Ovary (tissue), 3 donors: ENCODE results near the gene DRC1.

Source experiments
- POLR2A ChIP-seq: fragments of 450-650 bp; IDR thresholded peaks from one replicate; pipeline ENCODE4 v1.6.1; 2017; ENCODE audit warnings: antibody characterized with exemption, mild to moderate bottlenecking, moderate library complexity
- TF ChIP-seq, protein P1 (sequence below), 3 donors: fragments of 450-650 bp in 2 of 3; fragments of 200-600 bp in 1 of 3; IDR thresholded peaks; one replicate each; pipeline versions ENCODE4 v1.5.1 to v1.8.0; 2016 to 2022; ENCODE audit warnings: antibody characterized with exemption in 3 of 3, mild to moderate bottlenecking in 1 of 3
- donor health status: DM: no; HTN: no; CAD: no.

DNA sequence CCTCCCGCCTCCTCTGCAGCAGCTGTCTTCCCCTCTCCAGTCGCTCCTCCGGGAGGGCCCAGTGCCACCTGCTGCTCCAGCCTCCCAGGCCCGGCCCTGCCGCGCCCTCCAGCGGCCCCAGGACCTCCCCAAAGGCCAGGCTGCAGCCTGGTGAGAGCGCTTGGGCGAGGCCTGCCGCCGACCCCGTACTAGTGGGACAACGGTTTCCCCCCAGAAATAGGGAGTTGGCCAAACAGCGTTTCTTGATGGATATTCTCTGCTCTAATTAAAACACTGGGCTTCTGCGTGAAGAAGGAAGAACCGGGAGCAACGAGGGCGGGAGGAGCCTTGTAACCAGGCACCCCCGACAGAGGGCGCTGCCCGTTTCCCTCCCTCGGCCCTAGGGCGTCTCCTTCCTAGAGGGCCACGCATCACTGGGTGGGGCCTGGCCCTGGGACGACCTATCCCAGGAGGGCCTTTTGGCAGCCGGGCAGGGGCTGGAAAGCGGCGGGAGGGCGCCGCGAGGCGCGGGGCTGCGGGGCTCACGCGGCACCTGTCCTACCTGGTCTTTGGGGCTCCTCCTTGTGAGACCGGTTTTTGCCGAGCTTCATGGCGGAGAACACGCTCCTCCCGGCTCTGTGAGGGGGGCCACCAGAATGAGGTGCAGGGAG is 101.6 kb downstream of the DRC1 start:
- no peak for TF ChIP-seq POLR2A
- TF ChIP-seq, protein P1, sequence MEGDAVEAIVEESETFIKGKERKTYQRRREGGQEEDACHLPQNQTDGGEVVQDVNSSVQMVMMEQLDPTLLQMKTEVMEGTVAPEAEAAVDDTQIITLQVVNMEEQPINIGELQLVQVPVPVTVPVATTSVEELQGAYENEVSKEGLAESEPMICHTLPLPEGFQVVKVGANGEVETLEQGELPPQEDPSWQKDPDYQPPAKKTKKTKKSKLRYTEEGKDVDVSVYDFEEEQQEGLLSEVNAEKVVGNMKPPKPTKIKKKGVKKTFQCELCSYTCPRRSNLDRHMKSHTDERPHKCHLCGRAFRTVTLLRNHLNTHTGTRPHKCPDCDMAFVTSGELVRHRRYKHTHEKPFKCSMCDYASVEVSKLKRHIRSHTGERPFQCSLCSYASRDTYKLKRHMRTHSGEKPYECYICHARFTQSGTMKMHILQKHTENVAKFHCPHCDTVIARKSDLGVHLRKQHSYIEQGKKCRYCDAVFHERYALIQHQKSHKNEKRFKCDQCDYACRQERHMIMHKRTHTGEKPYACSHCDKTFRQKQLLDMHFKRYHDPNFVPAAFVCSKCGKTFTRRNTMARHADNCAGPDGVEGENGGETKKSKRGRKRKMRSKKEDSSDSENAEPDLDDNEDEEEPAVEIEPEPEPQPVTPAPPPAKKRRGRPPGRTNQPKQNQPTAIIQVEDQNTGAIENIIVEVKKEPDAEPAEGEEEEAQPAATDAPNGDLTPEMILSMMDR (IDR thresholded peaks at IDR 0.05): peak; percentile 26 to 50 (median 37)
